Measurements from ENCODE around the gene SHISA6. TPM values are rescaled to one million over a fixed set of nuclear protein-coding genes. Genes with fewer than 3 reads are reported as not detected.

Gene SHISA6
- total RNA-seq, 1 donor from 2014 or later: 3.3 TPM

GRCh38 chr17:11545002-11545401 is 304.0 kb downstream of the SHISA6 start:
- Mint-ChIP-seq H3K9me3 (peaks cover 6% of the 10 kb centered on the region), H3K36me3 (no peaks in the 10 kb centered on the region), H3K4me3 (no peak overlapping the region), H3K27ac (no peak overlapping the region), H3K27me3 (ENCODE audit: insufficient read depth, low read depth) (no peaks in the 10 kb centered on the region), H3K4me1 (no peaks in the 10 kb centered on the region)
- Histone ChIP-seq H2AFZ (replicated peaks) (no peak overlapping the region), H3F3A (ENCODE audit: low read depth) (no peaks in the 10 kb centered on the region), H3K79me2 (ENCODE audit: low read depth) (no peaks in the 10 kb centered on the region), H3K4me2 (no peak overlapping the region), H3K9me3 (ENCODE audit: low read depth) (no peaks in the 10 kb centered on the region), H3K27ac (no peak overlapping the region), H3K27me3 (no peaks in the 10 kb centered on the region), H3K4me3 (no peak overlapping the region), H3K9ac (no peak overlapping the region), H4K20me1 (ENCODE audit: low read depth) (no peaks in the 10 kb centered on the region), H3K36me3 (no peaks in the 10 kb centered on the region), H3K4me1 (no peaks in the 10 kb centered on the region)
- no peak for DNase-seq (ENCODE audit: low spot score)
- TF ChIP-seq EZH2phosphoT487 (IDR thresholded peaks at IDR 0.05) (no peak), CTCF (IDR thresholded peaks at IDR 0.05) (no peak), EZH2 (IDR thresholded peaks at IDR 0.05) (no peak)

DNA sequence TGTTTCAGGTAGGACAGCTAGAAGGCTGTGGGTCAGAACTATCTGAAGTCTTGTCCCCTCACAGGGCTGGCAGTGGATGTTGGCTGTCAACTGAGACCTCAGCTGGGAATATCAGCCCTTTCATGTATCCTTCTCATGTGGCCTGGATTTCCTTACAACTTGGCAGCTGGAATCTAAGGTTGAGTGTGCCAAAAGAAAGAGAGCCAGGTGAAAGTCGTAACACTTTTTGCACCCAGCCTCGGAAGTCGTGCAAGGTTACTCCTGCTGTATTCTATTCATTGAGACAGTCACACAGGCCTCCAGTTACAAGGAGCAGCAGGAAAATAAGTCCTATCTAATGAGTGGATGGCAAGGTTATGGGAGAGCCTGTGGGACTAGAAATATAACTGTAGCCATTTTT is 304.7 kb downstream of the SHISA6 start:
- no peak for DNase-seq (ENCODE audit: low spot score)
- H3K9ac ChIP-seq: no peak overlapping the region
- H3K27ac ChIP-seq: no peak overlapping the region
- no peaks in the 10 kb centered on the region for H3K4me1 ChIP-seq
- no peaks in the 10 kb centered on the region for H3K36me3 ChIP-seq
- Mint-ChIP-seq H3K27me3 (ENCODE audit: insufficient read depth, low read depth) (peaks cover 3% of the 10 kb centered on the region), H3K4me1 (no peaks in the 10 kb centered on the region), H3K4me3 (no peak overlapping the region), H3K27ac (no peak overlapping the region), H3K36me3 (no peaks in the 10 kb centered on the region), H3K9me3 (peaks cover 4% of the 10 kb centered on the region)
- no peaks in the 10 kb centered on the region for H3K79me2 ChIP-seq (ENCODE audit: low read depth)
- no peaks in the 10 kb centered on the region for H3K27me3 ChIP-seq
- H3K9me3 ChIP-seq (ENCODE audit: low read depth): no peaks in the 10 kb centered on the region
- H4K20me1 ChIP-seq (ENCODE audit: low read depth): no peaks in the 10 kb centered on the region
- H3K4me2 ChIP-seq: no peak overlapping the region
- no peak overlapping the region for H2AFZ ChIP-seq (replicated peaks)
- no peak overlapping the region for H3K4me3 ChIP-seq
- no peaks in the 10 kb centered on the region for H3F3A ChIP-seq (ENCODE audit: low read depth)
- TF ChIP-seq EZH2phosphoT487 (IDR thresholded peaks at IDR 0.05) (no peak), EZH2 (IDR thresholded peaks at IDR 0.05) (no peak), CTCF (IDR thresholded peaks at IDR 0.05) (no peak)

DNA sequence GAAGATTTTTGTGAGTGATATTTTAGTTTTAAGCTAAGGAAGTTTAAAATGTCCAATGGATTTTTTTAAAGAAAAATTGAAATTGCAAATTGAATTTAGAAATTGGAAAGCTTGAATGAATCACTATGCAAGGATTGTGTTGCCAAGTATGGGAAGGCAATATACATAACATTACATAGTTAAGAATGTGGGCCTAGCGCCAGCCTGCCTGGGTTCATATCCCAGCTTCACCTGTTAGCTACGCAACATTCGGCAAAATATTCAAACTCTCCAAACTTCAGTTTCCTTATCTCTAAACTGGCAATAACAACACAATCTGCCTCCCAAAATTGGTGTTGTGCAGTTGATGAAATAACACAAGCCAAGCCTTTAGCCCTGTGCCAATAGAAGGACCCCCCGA is 306.8 kb downstream of the SHISA6 start:
- Histone ChIP-seq H3K4me2 (no peak overlapping the region), H3K36me3 (no peaks in the 10 kb centered on the region), H4K20me1 (ENCODE audit: low read depth) (no peaks in the 10 kb centered on the region), H3K27ac (no peak overlapping the region), H3K79me2 (ENCODE audit: low read depth) (no peaks in the 10 kb centered on the region), H3K9me3 (ENCODE audit: low read depth) (no peaks in the 10 kb centered on the region), H3K4me3 (no peak overlapping the region), H3F3A (ENCODE audit: low read depth) (no peaks in the 10 kb centered on the region), H2AFZ (replicated peaks) (no peak overlapping the region), H3K4me1 (peaks cover 4% of the 10 kb centered on the region), H3K9ac (no peak overlapping the region), H3K27me3 (no peaks in the 10 kb centered on the region)
- no peak for TF ChIP-seq EZH2phosphoT487 (IDR thresholded peaks at IDR 0.05)
- TF ChIP-seq EZH2 (IDR thresholded peaks at IDR 0.05): no peak
- TF ChIP-seq CTCF (IDR thresholded peaks at IDR 0.05): no peak
- H3K4me1 Mint-ChIP-seq: peaks cover 7% of the 10 kb centered on the region
- no peaks in the 10 kb centered on the region for H3K9me3 Mint-ChIP-seq
- no peaks in the 10 kb centered on the region for H3K36me3 Mint-ChIP-seq
- no peak for DNase-seq (ENCODE audit: low spot score)
- H3K27ac Mint-ChIP-seq: no peak overlapping the region
- H3K27me3 Mint-ChIP-seq (ENCODE audit: insufficient read depth, low read depth): peaks cover 3% of the 10 kb centered on the region
- no peak overlapping the region for H3K4me3 Mint-ChIP-seq
